AG04449 (cell line): ENCODE data around the gene ATG7.

Source experiments
- CTCF ChIA-PET: fragments of 350-600 bp; formaldehyde crosslinking; extraction: SDS; loops from one replicate; lab custom pipeline; 2021; ENCODE audit warnings: antibody characterized with exemption; lab: Yijun Ruan, JAX
- POLR2A ChIA-PET: fragments of 400-600, 350-600 bp; formaldehyde crosslinking; extraction: SDS; loops from one replicate; lab custom pipeline; 2020; ENCODE audit warnings: antibody characterized with exemption, inconsistent platforms; lab: Yijun Ruan, JAX
- DNase-seq: peaks from one replicate; pipeline ENCODE4 v3.0.0-alpha.2; 2010; ENCODE audit warnings: low read depth, low spot score
- H3K4me3 ChIP-seq: 2 replicates; pipeline ENCODE4 v1.5.1; 2011; ENCODE audit warnings: low read depth, mild to moderate bottlenecking, control low read depth, low read length
- CTCF ChIP-seq: IDR thresholded peaks from one replicate; pipeline ENCODE4 v1.5.1; 2011; ENCODE audit warnings: mild to moderate bottlenecking, moderate library complexity, low read length, control low read depth, inconsistent platforms; ENCODE audit not compliant: insufficient read depth; ENCODE audit errors: missing control alignments

ATG7 gene

GRCh38 chr3:11551036-11551435 is 278.8 kb downstream of the ATG7 start:
- H3K4me3 ChIP-seq, result no peak overlapping the region
- ChIA-PET CTCF (interaction anchor here (0.7 to 1.6 kb wide), 4 partner anchors 79 to 174 kb away, joined by 3 to 8 read pairs (median 4); no protein-coding TSS in a partner anchor), POLR2A (interaction anchor here (1.1 kb wide), 1 partner anchor 11 kb away, joined by 3 read pairs; no protein-coding TSS in a partner anchor)
- DNase-seq, result no peak
- no peak for TF ChIP-seq CTCF

GRCh38 chr3:11552289-11553264 is 280.4 kb downstream of the ATG7 start:
- no peak overlapping the region for H3K4me3 ChIP-seq
- DNase-seq, result no peak
- POLR2A ChIA-PET, result interaction anchor here (0.6 to 1.1 kb wide), 2 partner anchors 12 to 48 kb away, joined by 3 read pairs; no protein-coding TSS in a partner anchor
- CTCF ChIA-PET, result interaction anchor here (1.2 to 6.4 kb wide), 2 partner anchors 97 to 172 kb away, joined by 3 to 48 read pairs; no protein-coding TSS in a partner anchor
- no peak for TF ChIP-seq CTCF

GRCh38 chr3:11553436-11554235 is 281.4 kb downstream of the ATG7 start:
- no peak overlapping the region for H3K4me3 ChIP-seq
- TF ChIP-seq CTCF, result no peak
- CTCF ChIA-PET, result interaction anchor here (1.0 to 6.4 kb wide), 3 partner anchors 96 to 250 kb away, joined by 3 to 48 read pairs (median 3); no protein-coding TSS in a partner anchor
- no peak for DNase-seq
- POLR2A ChIA-PET, result no interaction called here

- no peak for DNase-seq
- ChIA-PET POLR2A (interaction anchor here (0.8 kb wide), 1 partner anchor 83 kb away, joined by 3 read pairs; no protein-coding TSS in a partner anchor), CTCF (interaction anchor here (1.0 to 6.4 kb wide), 4 partner anchors 95 to 250 kb away, joined by 3 to 48 read pairs (median 4); no protein-coding TSS in a partner anchor)
- no peak overlapping the region for H3K4me3 ChIP-seq
- no peak for TF ChIP-seq CTCF
Measured at GRCh38 chr3:11554236-11554610, 282.0 kb downstream of the ATG7 start.

GRCh38 chr3:11554666-11555065 is 282.5 kb downstream of the ATG7 start:
- no peak for DNase-seq
- no peak overlapping the region for H3K4me3 ChIP-seq
- ChIA-PET CTCF (interaction anchor here (1.3 to 6.4 kb wide), 2 partner anchors 96 to 175 kb away, joined by 4 to 48 read pairs; no protein-coding TSS in a partner anchor), POLR2A (interaction anchor here (0.8 kb wide), 1 partner anchor 83 kb away, joined by 3 read pairs; no protein-coding TSS in a partner anchor)
- TF ChIP-seq CTCF, result no peak
